ENCODE data around the gene MICALL2. TPM values are rescaled to one million over a fixed set of nuclear protein-coding genes. Genes with fewer than 3 reads are reported as not detected.

MICALL2 gene
- total RNA-seq, 2 donors from 2014 or later: 62.8 to 117 TPM

DNA sequence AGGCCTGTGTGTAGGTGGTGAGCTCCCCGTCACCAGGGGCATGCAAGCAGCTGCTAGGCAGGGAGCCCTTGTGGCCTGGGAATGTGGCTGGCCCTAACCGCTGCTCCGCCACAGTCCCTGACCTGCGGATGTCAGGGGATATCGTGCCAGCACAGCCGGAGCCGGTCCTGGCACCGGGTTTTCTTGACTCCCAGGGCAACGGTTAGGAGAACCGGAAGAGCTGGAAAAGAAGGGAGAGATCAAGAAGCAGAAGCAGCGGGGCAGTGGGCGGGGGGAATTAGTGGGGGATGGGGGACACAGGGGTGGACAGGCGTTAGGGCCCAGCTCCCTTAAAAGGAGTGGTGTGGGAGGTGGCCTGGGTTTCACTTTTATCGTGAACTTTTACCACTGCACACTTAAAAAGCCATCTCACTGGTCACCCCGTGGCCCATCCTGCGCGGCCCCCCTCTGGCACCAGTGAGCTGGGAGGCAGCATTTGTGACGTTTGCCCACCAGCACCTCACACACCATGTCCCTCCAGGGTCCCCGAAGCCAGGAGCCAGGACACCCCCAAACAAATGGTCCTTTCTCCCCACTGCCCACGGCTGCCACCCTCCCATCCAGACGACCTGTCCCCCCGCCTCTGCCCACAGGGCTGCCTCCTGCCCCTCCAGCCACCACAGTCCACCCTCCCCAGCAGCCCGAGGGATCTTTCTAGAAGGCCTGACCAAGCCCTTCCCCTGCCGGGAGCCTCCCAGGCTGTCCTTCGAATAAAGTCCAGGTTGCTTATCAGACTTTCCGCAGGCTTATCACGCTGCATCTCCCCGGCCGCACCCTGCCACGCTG, 1.8 kb upstream of the MICALL2 start:
- peak; percentile 90 for DNase-seq
- Histone ChIP-seq H3K4me3 (peak overlapping the region; percentile 31), H3K36me3 (no peaks in the 10 kb centered on the region), H3K4me1 (peaks cover 32% of the 10 kb centered on the region), H3K27ac (peak overlapping the region; percentile 96), H3K9me3 (no peaks in the 10 kb centered on the region), H3K27me3 (no peaks in the 10 kb centered on the region), H3K9ac (ENCODE audit: low read depth in 2 of 2, low read length in 2 of 2) (peak overlapping the region; percentile 75 to 90)
- TF ChIP-seq, protein P1, sequence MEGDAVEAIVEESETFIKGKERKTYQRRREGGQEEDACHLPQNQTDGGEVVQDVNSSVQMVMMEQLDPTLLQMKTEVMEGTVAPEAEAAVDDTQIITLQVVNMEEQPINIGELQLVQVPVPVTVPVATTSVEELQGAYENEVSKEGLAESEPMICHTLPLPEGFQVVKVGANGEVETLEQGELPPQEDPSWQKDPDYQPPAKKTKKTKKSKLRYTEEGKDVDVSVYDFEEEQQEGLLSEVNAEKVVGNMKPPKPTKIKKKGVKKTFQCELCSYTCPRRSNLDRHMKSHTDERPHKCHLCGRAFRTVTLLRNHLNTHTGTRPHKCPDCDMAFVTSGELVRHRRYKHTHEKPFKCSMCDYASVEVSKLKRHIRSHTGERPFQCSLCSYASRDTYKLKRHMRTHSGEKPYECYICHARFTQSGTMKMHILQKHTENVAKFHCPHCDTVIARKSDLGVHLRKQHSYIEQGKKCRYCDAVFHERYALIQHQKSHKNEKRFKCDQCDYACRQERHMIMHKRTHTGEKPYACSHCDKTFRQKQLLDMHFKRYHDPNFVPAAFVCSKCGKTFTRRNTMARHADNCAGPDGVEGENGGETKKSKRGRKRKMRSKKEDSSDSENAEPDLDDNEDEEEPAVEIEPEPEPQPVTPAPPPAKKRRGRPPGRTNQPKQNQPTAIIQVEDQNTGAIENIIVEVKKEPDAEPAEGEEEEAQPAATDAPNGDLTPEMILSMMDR (IDR thresholded peaks at IDR 0.05): no peak
- intact Hi-C loops (cut with DNase I): no loop called here

DNA sequence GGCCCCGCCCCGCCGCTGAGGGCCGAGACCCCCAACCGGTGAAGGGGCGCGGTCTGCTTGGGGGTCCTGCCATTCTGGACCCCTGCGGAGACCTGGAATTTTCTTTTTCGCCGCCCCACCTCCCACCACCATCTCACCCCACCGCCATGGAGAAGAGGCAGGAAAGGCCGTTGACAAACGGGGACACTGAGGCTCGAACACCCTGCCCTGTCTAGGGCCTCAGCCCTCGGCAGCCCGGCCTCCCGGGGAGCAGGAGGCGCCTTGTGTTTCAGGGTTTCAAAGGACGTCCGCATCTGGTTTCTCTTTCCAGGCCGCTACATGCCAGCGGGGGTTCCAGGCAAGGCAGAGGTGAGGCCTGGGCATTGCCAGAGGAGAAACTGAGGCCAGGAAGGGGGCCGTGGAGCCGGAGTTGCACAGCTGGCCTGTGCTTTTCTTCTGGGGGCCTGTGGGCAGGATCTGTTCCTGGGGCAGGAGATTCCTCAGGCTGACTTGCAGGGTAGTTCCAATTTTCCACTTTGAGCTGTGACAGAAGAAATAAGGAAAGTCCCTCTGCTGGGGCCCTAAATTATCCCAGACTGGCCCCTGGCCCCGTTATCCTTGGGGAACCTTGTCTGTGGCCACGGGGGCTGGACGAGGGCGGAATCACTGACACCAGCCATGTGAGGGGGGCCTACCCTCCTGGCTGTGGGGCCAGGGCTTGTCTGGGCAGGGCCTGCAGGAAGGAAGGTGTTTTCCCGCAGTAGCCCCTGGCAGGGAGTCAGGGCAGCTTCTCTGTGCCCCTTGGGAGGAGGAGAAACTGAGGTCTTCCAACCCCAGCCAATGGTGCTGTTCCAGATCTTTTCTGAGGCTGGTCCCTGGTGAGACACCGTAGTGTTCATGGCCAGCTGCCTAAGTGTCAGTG, 900 bp upstream of the MICALL2 start:
- DNase-seq: no peak
- Histone ChIP-seq H3K4me3 (peak overlapping the region; percentile 31), H3K4me1 (peaks cover 32% of the 10 kb centered on the region), H3K9me3 (no peaks in the 10 kb centered on the region), H3K9ac (ENCODE audit: low read depth in 2 of 2, low read length in 2 of 2) (peak overlapping the region; percentile 75 to 90), H3K36me3 (no peaks in the 10 kb centered on the region), H3K27ac (peak overlapping the region; percentile 96), H3K27me3 (no peaks in the 10 kb centered on the region)
- intact Hi-C loops (cut with DNase I): no loop called here
- TF ChIP-seq, protein P1 (IDR thresholded peaks at IDR 0.05): no peak

DNA sequence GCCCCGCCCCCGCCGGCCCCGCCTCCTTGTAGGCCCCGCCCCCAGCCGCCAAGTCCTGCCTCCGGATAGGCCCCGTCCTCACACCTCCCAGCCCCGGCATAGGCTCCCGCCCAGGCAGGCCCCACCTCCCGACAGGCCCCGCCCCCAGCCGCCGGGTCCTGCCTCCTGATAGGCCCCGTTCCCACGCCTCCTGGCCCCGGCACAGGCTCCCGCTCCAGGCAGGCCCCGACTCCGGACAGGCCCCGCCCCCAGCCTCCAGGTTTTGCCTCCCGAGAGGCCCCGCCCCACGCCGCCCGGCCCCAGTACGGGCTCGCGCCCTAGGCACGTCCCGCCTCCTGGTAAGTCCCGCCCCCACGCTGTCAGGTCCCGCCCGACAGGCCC, 232 bp upstream of the MICALL2 start:
- DNase-seq: peak; percentile 100
- intact Hi-C loops (cut with DNase I): no loop called here
- TF ChIP-seq, protein P1 (IDR thresholded peaks at IDR 0.05): no peak
- Histone ChIP-seq H3K27me3 (no peaks in the 10 kb centered on the region), H3K9ac (ENCODE audit: low read depth in 2 of 2, low read length in 2 of 2) (no peak overlapping the region), H3K4me1 (peaks cover 32% of the 10 kb centered on the region), H3K9me3 (no peaks in the 10 kb centered on the region), H3K36me3 (no peaks in the 10 kb centered on the region), H3K27ac (peak overlapping the region; percentile 96), H3K4me3 (peak overlapping the region; percentile 60)

DNA sequence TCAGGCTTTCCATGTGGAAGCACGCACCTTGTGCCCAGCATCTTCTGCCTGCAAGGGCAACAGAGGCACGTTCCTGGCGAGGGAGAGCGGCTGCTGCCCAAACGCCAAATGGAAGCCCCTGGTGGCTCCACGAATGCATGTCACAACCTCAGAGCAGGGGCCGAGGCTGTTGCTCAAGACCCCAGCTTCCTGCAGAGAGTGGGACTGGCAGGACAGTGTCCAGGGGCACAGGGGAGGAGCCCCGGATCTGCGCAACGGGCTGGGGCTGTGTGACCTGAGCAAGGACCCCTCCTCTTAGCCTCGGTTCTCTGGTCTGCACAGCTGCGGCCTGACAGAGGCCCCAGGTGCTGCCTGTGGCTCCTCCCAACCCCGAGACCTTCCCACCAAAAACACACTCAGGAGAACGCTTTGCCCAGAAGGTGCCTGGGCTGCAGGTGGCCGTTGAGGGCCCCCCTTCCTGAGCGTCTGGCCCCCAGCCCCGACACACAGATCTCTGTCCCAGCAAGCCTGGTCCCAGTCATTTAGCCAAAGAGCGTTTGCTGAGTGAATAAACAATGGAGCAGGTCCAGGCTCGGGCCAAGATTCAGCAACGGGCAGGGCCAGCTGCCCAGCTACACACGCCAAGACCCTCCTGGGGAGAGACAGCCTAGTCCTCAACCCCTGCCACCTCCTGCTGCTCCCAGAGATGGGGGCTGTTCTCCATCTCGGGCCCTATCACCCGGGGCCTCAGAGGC, 1.2 kb downstream of the MICALL2 start:
- H3K4me3 ChIP-seq: peak overlapping the region; percentile 60
- peaks cover 21% of the 10 kb centered on the region for H3K4me1 ChIP-seq
- no peaks in the 10 kb centered on the region for H3K9me3 ChIP-seq
- peak overlapping the region; percentile 78 for H3K27ac ChIP-seq
- TF ChIP-seq, protein P1 (IDR thresholded peaks at IDR 0.05): no peak
- intact Hi-C loops (cut with DNase I): no loop called here
- no peaks in the 10 kb centered on the region for H3K36me3 ChIP-seq
- H3K27me3 ChIP-seq: no peaks in the 10 kb centered on the region
- DNase-seq: no peak
- H3K9ac ChIP-seq (ENCODE audit: low read depth in 2 of 2, low read length in 2 of 2): peak overlapping the region; percentile 89 to 91

Data from colonic mucosa (tissue), 4 donors.